Transverse colon (tissue), 4 donors: ENCODE results near the gene PLCB1. TPM values are rescaled to one million over a fixed set of nuclear protein-coding genes. Genes with fewer than 3 reads are reported as not detected.

Experiments
- DNase-seq: peaks from one replicate; pipeline ENCODE4 v3.0.0-alpha.2; 2019
- H3K27ac ChIP-seq, 4 donors: fragments of 200-600 bp; sonication (generic); 2 replicates each; pipeline ENCODE4 v1.5.1; 2016 to 2018; ENCODE audit warnings: inconsistent platforms in 4 of 4
- H3K27me3 ChIP-seq: fragments of 200-600 bp; sonication (generic); 2 replicates; pipeline ENCODE4 v1.5.1; 2017; ENCODE audit warnings: inconsistent platforms
- H3K36me3 ChIP-seq, 4 donors: fragments of 200-600 bp; sonication (generic); 2 replicates each; pipeline ENCODE4 v1.5.1; 2017 to 2019; ENCODE audit warnings: inconsistent platforms in 4 of 4
- H3K4me1 ChIP-seq, 4 donors: fragments of 200-600 bp; sonication (generic); 2 replicates each; pipeline ENCODE4 v1.5.1; 2017 to 2020; ENCODE audit warnings: inconsistent platforms in 4 of 4
- H3K4me3 ChIP-seq, 4 donors: fragments of 200-600 bp; sonication (generic); 1 replicate in 1 of 4; 2 replicates in 3 of 4; pipeline versions ENCODE4 v1.5.1 to v1.6.1; 2017 to 2019; ENCODE audit warnings: inconsistent platforms in 4 of 4
- H3K9me3 ChIP-seq, 2 donors: fragments of 200-600 bp; sonication (generic); 2 replicates each; pipeline ENCODE4 v1.5.1; 2017 to 2019; ENCODE audit warnings: inconsistent platforms in 2 of 2
- CTCF ChIP-seq, 5 experiments: fragments of 200-600 bp in 3 of 5; fragments of 450-650 bp in 2 of 5; sonication (generic) in 3 of 5; IDR thresholded peaks; 1 replicate in 2 of 5; 2 replicates in 3 of 5; pipeline ENCODE4 v1.5.1; 2016 to 2017; ENCODE audit warnings: antibody characterized with exemption in 5 of 5, inconsistent platforms in 3 of 5, mild to moderate bottlenecking in 2 of 5, moderate library complexity in 1 of 5
- EP300 ChIP-seq: sonication (generic); formaldehyde crosslinking; IDR thresholded peaks from one replicate; pipeline ENCODE4 v1.6.1; 2017; ENCODE audit warnings: antibody characterized with exemption, low read depth
- POLR2A ChIP-seq: fragments of 450-650 bp; IDR thresholded peaks from one replicate; pipeline ENCODE4 v1.6.1; 2016; ENCODE audit warnings: antibody characterized with exemption, mild to moderate bottlenecking, moderate library complexity
- POLR2AphosphoS5 ChIP-seq, 3 donors: sonication (generic); formaldehyde crosslinking; IDR thresholded peaks; one replicate each; pipeline ENCODE4 v1.6.1; 2016; ENCODE audit warnings: antibody characterized with exemption in 3 of 3
- WGBS, 2 donors: methylation state at CpG; one replicate each; pipeline ENCODE4 v1.1.5; 2018; ENCODE audit warnings: low coverage in 1 of 2; 5-methylcytosine and 5-hydroxymethylcytosine counted together
- in situ Hi-C, 4 donors: fragments of 200-750 bp; cut with MboI; loops; one replicate each; pipeline versions ENCODE4 v1.15.0 to v1.15.1; 2017; ENCODE audit warnings: low sequenced_read_pairs in 3 of 4, low pct_ligation_motif_present in 1 of 4, low pct_unique_long_range_greater_than_20kb in 1 of 4
- intact Hi-C: fragments of 100-400 bp; cut with DNase I; formaldehyde crosslinking; loops from one replicate; pipeline ENCODE4 v1.15.1; 2023; ENCODE audit warnings: low total_unique reads
- total RNA-seq, 4 donors: library from RNA; depleted of rRNA; stranded (reverse); fragments of >200 nt; gene quantifications; one replicate each; pipeline ENCODE4 v1.1.0, GENCODE V29; 2016

Gene PLCB1
- total RNA-seq, 4 donors from 2014 or later = 13.1 to 18.6 (median 15.8) TPM

DNA sequence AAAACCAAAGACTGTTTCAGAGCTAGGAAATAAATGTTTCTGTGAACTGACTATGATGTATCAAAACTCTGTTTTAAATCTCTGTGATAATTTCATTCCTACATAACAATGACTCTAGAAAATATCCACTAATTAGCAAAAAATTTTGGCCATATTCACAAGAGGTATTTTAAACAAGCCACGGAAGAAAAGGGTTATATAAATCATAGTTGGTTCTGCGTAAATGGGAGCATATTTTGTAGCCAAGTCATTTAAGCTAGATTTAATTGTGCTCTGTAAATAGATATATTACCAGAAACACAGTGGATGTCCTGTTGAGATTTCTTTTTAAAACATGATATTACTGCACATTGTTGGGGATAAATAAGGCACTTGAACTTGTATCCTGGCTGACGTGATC is 520.3 kb downstream of the PLCB1 start:
- TF ChIP-seq CTCF (IDR thresholded peaks at IDR 0.05) = no peak
- no peak for TF ChIP-seq EP300
- no peak for TF ChIP-seq POLR2A
- no peak for TF ChIP-seq POLR2AphosphoS5 (IDR thresholded peaks at IDR 0.05)
- WGBS, 2 donors = 61 to 63% methylated on average over 3 of the region's 3 CpGs
- DNase-seq = no peak
- no peak overlapping the region for H3K4me3 ChIP-seq
- in situ Hi-C loops = no loop called here
- peaks cover 0 to 3% (median 0%) of the 10 kb centered on the region in 4 donors for H3K4me1 ChIP-seq
- intact Hi-C loops = no loop called here
- no peak overlapping the region for H3K27ac ChIP-seq
- no peaks in the 10 kb centered on the region for H3K9me3 ChIP-seq
- no peaks in the 10 kb centered on the region for H3K27me3 ChIP-seq
- no peaks in the 10 kb centered on the region for H3K36me3 ChIP-seq

- no peak for TF ChIP-seq EP300
- TF ChIP-seq POLR2A = no peak
- no peak for TF ChIP-seq CTCF (IDR thresholded peaks at IDR 0.05)
- TF ChIP-seq POLR2AphosphoS5 (IDR thresholded peaks at IDR 0.05) = no peak
- H3K9me3 ChIP-seq = no peaks in the 10 kb centered on the region
- no peaks in the 10 kb centered on the region for H3K36me3 ChIP-seq
- no peak for DNase-seq
- intact Hi-C loops = no loop called here
- in situ Hi-C loops = no loop called here
- H3K4me3 ChIP-seq = no peak overlapping the region
- H3K27ac ChIP-seq = no peak overlapping the region
- WGBS, 2 donors = 68 to 71% methylated on average over 2 of the region's 2 CpGs
- H3K4me1 ChIP-seq = no peaks in the 10 kb centered on the region
- no peaks in the 10 kb centered on the region for H3K27me3 ChIP-seq
Observed at GRCh38 chr20:8654486-8654885, 522.4 kb downstream of the PLCB1 start.

DNA sequence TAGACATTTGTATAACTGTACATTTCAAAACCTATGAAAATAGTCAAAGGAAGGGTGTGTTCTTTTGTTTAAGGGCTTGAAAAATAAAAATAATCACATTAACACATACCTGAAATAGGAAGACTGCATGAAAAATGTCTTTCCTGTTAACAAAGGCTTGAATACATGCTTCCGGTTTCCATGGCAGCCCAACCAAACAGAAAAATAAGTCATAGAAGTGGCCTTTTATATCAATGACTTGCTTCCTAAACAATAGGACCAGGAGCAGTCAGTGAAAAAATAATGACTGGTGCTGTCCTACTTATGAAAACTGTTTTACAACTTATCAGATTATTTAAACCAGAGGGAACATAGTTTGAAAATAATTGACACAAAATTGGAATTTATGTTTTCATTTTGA is 524.3 kb downstream of the PLCB1 start:
- in situ Hi-C loops = no loop called here

GRCh38 chr20:8657664-8658063 is 525.6 kb downstream of the PLCB1 start:
- no peaks in the 10 kb centered on the region for H3K9me3 ChIP-seq
- TF ChIP-seq CTCF (IDR thresholded peaks at IDR 0.05) = no peak
- no peak for TF ChIP-seq POLR2AphosphoS5 (IDR thresholded peaks at IDR 0.05)
- TF ChIP-seq POLR2A = no peak
- no peak for TF ChIP-seq EP300
- no peak overlapping the region for H3K27ac ChIP-seq
- DNase-seq = no peak
- H3K4me1 ChIP-seq = no peaks in the 10 kb centered on the region
- H3K36me3 ChIP-seq = no peaks in the 10 kb centered on the region
- in situ Hi-C loops = no loop called here
- intact Hi-C loops = no loop called here
- no peaks in the 10 kb centered on the region for H3K27me3 ChIP-seq
- no peak overlapping the region for H3K4me3 ChIP-seq

More for the DNA sequence above, 524.3 kb downstream of the PLCB1 start:
- Histone ChIP-seq H3K27ac (no peak overlapping the region), H3K9me3 (no peaks in the 10 kb centered on the region), H3K36me3 (no peaks in the 10 kb centered on the region), H3K4me1 (no peaks in the 10 kb centered on the region), H3K27me3 (no peaks in the 10 kb centered on the region), H3K4me3 (no peak overlapping the region)
- intact Hi-C loops = no loop called here
- WGBS, 2 donors = 60 to 88% methylated on average over 1 of the region's 1 CpG
- TF ChIP-seq EP300 (no peak), CTCF (IDR thresholded peaks at IDR 0.05) (no peak), POLR2A (no peak), POLR2AphosphoS5 (IDR thresholded peaks at IDR 0.05) (no peak)
- no peak for DNase-seq
